ENCODE results near the gene ZNF385B.

DNA sequence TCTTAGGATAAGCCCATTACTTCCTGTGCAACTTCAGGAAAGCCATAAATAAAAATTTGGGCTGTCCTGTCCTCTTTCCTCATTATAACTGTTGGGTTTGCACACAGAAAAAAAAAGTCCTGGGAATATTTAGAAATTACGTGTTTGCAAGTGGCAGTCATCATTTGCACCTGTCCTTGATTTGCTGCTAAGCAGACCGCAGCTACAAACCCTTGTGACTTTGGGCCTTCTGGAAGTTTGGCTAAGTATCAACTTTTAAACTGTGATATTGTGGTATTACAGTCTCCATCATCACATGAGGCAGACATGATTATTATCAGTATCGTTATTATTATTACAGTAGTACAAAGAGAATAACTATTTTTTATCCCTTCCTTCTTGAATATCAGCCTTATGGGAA lies 336.1 kb downstream of the ZNF385B start:
- TF ChIP-seq, protein P1, sequence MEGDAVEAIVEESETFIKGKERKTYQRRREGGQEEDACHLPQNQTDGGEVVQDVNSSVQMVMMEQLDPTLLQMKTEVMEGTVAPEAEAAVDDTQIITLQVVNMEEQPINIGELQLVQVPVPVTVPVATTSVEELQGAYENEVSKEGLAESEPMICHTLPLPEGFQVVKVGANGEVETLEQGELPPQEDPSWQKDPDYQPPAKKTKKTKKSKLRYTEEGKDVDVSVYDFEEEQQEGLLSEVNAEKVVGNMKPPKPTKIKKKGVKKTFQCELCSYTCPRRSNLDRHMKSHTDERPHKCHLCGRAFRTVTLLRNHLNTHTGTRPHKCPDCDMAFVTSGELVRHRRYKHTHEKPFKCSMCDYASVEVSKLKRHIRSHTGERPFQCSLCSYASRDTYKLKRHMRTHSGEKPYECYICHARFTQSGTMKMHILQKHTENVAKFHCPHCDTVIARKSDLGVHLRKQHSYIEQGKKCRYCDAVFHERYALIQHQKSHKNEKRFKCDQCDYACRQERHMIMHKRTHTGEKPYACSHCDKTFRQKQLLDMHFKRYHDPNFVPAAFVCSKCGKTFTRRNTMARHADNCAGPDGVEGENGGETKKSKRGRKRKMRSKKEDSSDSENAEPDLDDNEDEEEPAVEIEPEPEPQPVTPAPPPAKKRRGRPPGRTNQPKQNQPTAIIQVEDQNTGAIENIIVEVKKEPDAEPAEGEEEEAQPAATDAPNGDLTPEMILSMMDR (IDR thresholded peaks at IDR 0.05; ENCODE audit: low read depth, low read length), result no peak
- no peak for TF ChIP-seq EZH2phosphoT487 (IDR thresholded peaks at IDR 0.05; ENCODE audit: low read depth)
